ENCODE data around the gene OR6S1.
"Not testable (repeated sequence)": the region's sequence is repeated elsewhere in the genome, so short reads cannot be mapped to it uniquely, and the experiment has no call there.

The OR6S1 gene

DNA sequence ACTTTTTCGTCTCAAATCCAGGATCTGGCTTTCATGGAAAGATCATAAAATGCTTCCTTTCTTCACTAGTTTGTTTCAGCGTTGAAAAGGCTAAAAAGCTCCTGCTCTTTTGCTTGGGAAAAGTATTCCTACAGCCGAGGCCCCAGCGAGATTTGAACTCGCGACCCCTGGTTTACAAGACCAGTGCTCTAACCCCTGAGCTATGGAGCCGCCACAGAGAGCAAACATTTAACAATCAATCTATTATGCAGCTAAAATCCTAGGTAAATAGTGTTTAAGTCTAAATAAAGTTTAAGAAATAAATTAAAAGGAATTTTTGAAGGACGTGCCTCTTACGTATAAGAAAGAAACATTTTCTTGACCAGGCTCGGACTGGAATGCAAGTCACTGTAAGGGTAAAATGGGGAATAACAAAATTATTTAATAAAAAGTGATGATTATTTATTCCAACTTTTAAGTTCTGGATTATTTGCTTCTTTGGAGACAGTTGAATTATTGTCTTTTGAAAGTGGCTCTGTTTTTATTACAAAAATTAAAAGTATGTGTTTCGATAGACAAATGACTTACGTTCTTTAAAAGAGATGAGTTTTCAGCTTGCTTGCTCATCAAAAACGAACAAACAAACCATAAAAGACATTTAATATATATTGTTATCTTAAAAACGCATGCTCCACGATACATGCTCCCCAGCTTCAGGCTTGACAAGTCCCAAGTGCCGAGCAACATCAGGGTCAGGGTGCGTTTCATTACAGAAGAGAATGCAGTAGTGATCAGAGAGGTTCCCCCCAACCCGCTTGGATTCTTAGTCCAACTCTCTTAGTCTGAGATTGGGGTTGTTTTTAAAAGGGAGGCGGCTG lies 10.2 kb downstream of the OR6S1 start:
- peak; percentile 48 for DNase-seq (ENCODE audit: low spot score)

DNA sequence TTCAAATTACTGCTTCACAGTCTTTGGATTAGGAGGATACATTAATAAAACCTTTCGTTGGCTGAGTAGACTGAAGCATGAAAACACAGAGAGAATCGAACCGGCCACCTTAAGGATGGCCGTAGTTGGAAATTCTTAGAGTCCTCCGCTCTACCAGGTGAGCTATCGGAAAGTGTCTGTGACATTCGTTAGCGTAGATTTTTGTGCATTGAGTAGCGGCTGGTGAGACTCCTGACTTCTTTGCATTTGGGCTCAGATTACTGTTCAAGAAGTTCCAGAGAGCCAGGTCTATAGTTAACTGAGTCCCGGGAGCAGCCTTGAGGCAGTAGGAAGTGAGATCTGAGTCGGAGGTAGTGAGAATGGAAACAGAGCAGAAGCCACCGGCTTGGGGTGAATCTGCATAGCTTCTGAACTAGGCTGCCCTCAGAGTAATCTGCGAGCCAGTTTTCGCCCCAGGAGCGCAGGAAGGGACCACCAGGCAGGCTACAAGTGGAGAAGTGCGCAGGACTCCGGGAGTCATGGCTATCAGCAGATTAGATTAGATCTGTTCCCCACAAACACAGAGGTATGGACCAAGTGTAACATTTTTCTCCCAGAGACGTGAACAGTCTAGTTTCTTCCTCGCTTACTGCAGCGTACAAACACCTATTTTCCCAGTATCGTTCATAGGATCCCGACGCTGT lies 11.0 kb downstream of the OR6S1 start:
- peak; percentile 10 for DNase-seq (ENCODE audit: low spot score)

DNA sequence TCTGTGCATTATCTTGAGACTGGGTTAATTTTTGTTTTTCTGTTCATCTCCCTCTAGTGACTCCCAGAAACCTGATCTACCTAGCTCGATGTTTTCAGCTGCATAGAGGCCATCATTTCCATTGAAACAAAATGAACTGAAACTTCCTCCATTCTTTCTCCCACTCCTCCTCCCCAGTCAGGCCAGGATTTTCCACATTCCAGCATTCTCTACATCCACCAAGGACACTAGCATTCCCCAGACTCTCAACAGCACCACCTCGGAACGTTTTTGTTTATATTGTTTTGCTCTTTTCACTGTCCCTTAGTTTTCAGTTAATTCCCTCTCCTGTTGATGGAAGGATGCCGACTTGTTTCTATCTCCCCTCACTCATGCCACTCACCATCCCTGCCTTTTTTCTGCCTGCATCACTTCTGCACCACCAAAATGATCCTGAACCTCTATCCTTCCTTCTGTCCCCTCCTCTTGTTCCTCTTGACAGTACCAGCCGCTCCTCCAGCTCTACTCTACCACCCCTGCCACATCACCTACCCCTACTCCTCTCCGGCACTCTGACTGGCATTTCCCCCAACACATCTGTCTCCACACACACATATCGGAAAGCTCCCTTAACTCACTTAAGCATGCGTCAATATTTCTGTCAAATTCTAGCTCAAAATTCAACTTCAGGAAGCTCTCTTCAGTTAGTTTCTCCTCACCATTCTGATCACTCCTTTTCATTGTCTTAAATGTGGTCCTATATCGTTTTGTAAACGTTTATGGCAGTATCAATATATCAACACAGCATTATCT lies 13.2 kb downstream of the OR6S1 start:
- DNase-seq (ENCODE audit: low spot score): no peak

DNA sequence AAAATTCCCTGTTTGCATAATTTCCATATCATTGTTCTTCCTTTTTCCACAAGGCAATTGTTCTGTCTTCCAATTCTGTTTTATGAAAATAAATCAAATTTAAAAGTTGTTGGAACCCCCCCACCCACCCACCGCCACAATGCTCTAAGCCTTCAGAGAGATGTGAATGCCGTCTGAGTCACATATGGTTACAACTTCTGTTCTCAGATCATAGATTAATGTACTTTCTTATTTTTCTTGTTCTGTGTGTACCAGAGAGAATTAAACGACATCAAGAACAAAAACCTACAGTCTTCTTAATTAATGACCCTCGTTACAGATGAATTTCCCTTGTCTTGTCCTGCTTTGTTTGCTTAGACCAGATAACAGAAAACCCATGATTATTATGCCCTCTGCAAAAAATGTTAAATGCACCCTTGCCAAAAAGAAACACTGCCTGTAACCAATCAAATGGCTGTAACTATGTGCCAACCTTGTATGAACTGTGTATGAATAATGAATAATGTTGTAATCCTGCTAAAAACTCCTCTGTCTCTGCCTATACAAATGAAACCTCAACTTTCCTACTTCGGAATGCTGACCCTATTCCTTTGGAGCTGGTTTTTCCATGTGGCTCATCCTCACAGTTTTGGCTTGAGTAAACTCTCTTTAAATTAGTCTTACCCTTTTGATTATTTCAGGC lies 14.0 kb downstream of the OR6S1 start:
- DNase-seq (ENCODE audit: low spot score): no peak

DNA sequence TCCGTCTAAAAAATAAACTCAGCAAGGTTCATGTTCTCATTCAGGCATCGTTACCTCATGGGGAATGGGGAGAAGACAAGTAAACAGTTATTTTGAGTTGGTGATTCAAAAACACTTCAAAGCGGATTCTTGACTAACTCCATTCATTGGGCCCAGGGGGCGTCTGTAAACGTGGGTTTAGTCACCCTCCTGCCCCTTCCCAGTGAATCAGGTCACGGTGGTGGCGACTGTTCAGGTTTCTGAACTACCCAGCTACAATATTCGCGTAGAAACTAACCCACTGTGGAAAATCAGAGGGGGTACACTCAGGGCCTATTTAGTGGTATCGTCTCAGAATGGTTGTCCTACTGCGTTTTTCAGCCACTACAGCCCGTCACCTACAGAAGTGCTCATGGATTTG lies 15.2 kb downstream of the OR6S1 start:
- no peak for DNase-seq (ENCODE audit: low spot score)

DNA sequence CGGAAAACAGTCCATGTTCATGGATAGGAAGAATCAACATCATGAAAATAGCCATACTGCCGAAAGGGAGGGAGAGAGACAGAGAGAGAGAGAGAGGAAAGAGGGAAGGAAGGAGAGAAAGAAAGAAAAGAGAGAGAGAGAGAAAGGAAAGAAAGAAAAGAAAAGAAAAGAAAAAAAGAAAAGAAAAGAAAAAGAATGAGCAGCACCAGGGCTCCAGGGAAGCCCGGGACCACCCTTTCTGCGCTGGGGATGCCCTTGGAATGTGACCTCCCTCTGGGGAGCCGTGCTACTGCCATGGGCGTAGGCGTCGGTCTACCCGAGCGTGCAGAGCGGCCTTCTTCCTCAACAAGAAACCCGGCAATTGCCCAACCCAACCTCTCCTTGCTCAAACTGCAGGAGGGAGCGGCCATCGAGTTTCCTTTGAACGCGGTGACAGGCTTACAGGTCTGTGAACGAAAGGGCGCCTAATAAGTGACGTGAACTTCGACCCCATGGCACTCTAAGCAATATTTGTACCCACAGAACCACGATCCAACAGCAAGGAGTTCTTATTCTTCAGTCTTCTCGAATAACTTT lies 16.9 kb downstream of the OR6S1 start:
- DNase-seq (ENCODE audit: low spot score): peak; percentile 51

DNA sequence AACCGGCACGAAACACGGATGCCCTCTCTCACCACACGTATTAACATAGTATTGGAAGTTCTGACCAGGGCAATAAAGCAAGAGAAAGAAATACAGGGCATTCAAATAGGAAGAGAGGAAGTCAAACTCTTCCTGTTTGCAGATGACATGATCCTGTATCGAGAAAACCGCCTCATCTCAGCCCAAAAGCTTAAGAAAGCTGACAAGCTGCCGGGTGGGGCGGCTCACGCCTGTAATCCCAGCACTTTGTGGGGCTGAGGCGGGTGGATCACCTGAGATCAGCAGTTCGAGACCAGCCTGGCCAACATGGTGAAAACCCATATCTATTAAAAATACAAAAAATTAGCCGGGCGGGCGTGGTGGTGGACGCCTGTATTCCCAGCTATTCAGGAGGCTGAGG lies 17.7 kb downstream of the OR6S1 start:
- DNase-seq (ENCODE audit: low spot score): no peak

DNA sequence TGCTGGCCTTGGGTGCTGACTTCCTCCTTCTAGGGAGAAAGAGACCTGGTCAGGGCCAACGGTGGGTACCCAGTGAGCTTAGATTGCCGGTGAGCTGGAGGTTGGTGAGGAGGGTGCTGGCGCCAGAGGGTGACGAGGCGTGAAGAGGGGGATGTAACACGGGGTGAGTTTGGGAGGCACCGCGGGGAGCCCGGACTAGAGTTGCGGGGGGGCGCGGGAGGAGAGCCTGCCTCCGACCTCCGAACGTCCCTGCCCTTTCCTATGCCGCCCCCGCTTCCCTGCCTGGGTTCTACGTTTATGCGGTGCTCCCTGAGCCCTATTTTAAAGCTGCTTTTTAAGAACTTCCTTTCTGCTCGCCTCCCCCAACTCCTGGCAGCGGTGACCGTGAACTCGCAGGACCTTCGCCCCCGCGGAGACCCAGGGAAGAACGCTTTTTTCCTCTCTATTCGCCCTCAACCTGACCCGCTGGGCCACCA lies 18.6 kb downstream of the OR6S1 start:
- no peak for DNase-seq (ENCODE audit: low spot score)

DNA sequence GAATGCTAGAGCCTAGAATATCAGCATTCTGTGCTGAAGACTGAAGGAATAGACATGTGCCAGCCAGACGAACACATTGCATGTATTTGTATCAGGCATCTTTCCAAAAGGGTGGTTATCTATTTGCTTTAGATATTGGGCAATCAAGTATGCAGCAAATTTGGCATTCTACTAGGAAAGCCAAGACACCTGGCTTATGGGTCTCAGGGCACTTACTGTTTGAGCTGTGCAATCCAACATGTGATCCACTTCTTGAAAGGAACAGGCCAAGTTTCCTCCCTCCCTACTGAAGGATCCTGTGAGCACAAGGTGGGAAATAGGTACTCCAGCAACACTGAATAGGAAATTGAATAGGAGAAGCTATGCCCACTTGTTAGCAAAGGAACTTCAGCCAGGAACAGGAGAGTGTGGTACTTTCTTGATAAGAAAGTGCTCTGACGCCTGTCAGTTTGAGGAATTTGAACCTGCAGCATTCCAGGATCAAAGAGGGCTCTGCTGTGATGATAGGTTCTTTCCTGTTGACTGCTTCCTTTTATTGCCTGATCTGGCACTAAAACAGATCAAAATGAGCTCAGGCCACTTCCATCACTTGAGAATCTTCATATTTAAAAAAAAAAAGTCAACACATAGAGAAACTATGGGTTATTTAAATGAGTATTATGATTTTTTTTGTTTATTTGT lies 20.6 kb downstream of the OR6S1 start:
- DNase-seq (ENCODE audit: low spot score): no peak

DNA sequence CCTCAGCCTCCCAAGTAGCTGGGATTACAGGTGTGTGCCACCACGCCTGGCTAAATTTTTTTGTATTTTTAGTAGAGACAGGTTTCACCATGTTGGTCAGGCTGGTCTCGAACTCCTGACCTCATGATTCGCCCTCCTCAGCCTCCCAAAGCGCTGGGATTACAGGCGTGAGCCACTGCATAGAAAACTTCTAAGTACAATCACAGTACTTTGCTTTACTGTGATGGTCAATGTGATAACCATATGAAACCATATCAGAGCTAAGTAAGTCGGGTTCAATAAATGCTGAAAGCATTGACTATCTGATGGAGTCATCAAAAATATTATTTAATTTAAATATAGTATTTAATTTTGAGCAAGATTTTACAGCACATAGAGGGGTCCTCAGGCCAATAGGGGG lies 21.8 kb downstream of the OR6S1 start:
- not testable (repeated sequence) for DNase-seq (ENCODE audit: low spot score)

DNA sequence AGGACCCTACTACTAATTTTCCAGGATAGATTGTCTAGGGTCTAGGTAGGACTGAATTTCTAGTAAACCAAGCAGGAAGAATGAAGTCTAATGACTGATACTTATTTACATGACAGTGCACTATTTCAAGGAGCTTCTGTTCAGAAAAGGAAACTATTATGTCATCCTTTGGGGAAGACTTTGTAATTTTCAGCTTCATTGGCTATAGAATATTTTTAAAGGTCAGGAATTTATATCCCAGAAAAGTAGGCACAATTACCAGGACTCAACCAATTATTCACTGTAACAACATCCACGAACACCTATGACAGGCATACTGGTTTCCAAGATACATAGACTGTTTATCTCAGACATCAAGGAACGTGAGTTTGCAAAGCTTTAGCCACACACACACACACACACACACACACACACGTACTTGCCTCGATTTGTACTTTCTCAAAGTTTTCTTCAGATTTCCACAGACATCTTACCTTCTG lies 23.2 kb downstream of the OR6S1 start:
- no peak for DNase-seq (ENCODE audit: low spot score)

DNA sequence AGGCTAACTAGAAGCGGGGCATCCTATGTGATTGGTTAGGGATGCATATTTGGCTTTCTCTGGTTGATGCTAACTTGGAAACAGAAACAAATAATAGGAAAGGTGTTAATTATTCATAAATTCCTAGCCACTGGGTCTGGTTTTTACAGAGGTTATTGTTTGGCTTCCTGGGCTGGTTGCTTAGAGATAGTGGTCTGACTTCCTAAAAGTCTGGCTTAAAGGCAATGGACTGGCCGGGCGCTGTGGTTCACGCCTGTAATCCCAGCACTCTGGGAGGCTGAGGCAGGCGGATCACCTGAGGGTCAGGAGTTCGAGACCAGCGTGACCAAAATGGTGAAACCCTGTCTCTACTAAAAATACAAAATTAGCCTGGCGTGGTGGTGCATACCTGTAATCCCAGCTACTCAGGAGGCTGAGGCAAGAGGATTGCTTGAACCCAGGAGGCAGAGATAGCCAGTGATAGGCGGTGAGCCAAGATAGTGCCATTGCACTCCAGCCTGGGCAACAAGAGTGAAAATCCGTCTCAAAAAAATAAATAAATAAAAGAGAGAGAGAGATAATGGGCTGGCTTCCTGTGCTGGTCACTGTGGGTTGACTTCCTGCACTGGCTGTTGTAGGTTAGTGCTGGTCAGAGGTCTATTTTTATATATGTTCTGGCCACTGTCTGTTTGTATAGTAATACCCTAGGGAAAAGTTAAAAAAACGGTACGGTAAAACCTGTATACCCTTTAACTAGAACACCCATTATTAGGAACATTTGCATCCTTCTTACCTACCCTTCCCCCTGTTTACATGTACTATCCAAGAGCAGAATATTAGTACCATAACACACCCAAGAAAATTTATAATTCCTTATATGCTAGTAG lies 24.1 kb downstream of the OR6S1 start:
- no peak for DNase-seq (ENCODE audit: low spot score)

DNA sequence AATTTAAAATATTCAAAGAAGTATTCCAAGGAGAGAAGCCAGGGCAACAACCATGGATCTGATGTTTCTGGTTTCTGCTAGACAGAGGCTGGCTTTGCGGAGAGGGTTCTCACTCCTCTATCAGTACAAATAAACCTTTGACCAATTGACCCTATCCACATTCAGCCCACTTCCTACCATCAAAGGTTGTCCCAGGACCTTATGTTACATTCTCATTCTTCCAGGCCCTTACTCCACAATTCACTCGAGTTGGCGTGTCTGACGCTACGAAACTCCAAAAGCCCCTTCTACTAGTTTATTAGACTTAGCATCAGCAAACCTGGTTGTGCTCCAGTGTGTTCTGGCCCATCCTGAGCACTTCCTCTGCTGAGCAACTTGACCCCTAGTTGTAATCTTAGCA lies 25.5 kb downstream of the OR6S1 start:
- no peak for DNase-seq (ENCODE audit: low spot score)

DNA sequence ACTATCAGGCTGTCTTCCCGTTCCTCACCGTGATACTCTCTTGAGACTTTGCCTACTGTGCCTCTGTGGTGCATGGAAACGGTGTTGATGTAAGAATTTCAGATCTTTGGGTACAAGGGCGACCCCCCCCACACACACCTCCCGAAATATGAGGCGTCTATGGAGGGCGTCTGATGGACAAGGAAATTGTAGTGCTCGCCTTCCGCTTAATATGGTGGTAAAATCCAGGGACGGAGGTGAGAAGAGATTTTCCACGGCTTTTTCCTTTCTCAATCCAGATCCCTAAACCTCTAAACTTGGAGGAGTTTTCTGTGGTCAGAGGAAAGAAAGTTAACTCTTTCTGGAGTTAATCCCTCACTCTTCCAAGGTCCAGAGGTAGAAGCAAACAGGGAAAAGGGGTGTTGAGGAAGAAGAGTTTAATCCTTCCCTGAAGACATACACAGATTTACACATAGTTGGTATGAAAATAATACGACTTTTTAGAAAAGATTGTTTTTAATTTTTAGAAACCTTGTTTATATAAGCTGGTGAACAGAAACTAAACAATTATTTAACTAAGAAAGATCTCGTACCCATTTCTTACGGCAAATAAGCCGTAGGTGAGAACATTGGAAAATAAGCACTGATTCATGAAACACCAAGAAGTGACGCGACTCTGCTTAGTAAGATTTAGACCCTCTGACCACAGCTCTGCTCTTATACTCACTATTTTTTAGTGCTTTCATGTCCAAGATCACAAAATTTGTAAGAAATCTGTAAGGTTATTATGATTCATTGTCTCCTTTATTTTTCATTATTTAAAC lies 27.3 kb downstream of the OR6S1 start:
- no peak for DNase-seq (ENCODE audit: low spot score)

DNA sequence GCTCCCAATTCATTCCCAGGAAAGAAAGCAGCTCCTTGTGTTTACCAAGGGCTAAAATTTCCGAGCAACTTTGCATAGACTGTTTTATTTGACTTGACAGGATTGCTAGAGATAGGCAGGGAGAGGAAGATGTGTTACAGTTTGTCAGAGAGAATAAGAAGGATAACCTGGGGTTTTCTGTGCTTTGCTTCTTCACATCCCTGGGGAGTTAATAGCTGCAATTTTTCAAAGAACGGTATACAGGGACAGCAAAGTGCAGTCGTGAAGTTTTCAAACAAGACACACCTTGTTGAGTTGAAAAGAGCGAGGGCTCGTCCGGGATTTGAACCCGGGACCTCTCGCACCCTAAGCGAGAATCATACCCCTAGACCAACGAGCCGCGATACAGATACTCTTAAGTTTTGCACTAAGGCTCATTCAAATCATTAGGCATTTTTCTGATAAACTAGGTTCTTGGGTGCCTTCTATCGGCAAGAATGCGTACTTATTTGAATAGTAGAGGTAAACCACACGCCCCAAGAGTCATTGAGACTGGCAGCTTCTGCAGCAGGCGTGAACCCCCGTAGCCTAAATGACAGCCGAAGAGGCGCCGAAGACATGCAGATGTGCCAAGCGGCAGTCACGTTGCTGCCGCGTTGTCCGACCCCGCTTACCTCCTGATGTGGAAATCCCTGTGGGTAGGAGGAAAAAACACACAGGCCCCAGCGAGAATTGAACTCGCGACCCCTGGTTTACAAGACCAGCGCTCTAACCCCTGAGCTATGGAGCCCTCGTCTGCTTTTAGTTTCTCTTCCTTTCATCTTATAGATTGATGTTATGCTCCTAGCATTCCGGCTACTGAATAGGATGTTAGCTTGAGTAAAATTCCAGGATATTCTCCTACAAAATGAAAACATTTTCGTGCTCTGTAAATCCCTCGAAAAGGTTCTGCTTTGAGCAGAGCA lies 28.1 kb downstream of the OR6S1 start:
- DNase-seq (ENCODE audit: low spot score): peak; percentile 87

DNA sequence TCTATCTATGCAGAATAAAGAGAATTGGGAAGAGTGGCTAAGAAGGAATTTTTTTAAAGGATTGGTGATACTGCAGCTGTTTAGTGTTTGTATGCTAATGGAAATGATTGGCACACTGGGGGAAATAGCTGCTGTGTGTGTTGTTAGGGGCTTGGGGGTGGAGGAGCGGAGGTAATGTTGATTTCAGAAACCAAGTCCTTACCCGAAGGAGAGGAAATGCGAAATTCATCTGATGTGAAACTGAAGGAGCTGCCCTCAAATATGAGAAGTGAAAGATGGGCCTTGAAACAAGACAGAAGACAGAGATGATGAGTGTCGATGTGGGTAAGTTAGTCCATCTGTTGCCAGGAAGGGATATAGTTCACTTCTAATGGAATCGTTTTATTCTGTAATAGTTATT lies 29.1 kb downstream of the OR6S1 start:
- DNase-seq (ENCODE audit: low spot score): no peak

DNA sequence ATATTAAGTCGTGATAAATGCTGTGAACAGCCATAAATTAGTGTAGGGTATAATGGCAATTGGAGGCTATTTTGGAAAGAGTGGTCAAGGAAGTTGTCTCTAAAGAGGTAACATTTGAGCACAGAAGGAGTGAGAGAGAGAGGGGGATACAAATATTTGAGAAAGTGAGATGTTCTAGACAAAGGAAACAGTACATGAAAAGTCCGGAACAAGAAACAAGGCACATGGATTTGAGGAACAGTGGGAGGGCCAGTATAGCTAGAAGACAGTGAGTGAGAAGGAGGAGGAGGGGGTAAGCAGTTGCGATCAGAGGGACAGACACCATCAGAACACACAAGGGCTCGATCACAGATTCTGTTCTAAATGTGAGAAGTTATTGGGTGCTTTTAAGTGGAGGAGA lies 30.2 kb downstream of the OR6S1 start:
- DNase-seq (ENCODE audit: low spot score): no peak
